GM12801 (cell line): ENCODE measurements around the gene CALD1.

Source experiments
- CTCF ChIP-seq: IDR thresholded peaks from one replicate; pipeline ENCODE4 v1.5.1; 2011; ENCODE audit warnings: control low read depth; ENCODE audit not compliant: insufficient read length; ENCODE audit errors: extremely low read depth

The CALD1 gene

GRCh38 chr7:134737566-134738345 is 41.7 kb upstream of the CALD1 start:
- TF ChIP-seq CTCF: no peak

GRCh38 chr7:134739362-134739761 is 40.1 kb upstream of the CALD1 start:
- no peak for TF ChIP-seq CTCF

GRCh38 chr7:134740376-134740775 is 39.1 kb upstream of the CALD1 start:
- TF ChIP-seq CTCF: no peak

- TF ChIP-seq CTCF: no peak
Observed at GRCh38 chr7:134741907-134742635, 37.4 kb upstream of the CALD1 start.

GRCh38 chr7:134742688-134743350 is 36.6 kb upstream of the CALD1 start:
- TF ChIP-seq CTCF: no peak

GRCh38 chr7:134744569-134744968 is 34.9 kb upstream of the CALD1 start:
- TF ChIP-seq CTCF: no peak

GRCh38 chr7:134747326-134747725 is 32.1 kb upstream of the CALD1 start:
- TF ChIP-seq CTCF: no peak
